ENCODE results near the gene SMIM28.
A peak's percentile ranks its signal among the peaks of the same experiment; 100 is the strongest.

The SMIM28 gene

DNA sequence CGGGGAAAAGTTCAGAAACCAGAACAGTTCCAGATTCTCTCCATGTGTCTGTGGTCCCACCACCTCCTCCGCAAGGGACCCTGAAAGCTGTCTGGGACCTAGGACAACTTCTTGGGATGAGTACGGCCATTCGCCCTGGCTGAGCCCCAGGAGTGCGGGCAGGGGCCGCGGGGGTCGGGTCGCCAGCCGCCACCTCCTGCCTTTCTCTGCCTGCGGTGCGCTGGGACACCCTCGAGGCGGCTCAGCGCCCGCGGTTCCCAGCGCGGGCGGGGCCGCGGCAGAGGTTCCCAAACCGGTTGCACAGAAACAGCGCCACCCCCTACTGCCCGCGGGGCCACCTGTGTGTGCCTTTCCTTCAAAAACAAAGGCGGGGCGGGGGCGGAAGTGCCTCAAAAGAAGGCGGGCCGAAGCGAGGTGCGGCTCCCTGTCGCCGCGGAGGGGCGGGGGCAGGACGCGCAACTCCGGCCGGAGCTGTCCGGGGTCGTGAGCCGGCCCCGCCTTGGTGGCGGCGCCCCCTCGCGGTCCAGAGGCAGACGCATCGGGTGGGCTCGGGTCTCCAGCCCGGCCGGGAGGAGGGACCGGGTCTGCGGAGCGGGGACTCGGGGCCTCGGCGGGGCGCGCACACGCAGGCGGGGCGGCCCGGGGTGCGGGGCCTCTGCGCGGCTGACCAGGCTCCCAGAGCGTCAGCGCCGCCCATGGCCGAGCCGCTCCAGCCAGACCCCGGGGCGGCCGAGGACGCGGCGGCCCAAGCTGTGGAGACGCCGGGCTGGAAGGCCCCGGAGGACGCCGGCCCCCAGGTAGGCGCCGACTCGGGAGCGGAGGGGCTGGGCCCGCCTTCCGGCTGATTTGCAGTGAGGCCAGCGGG is 26.3 kb downstream of the SMIM28 start, which contains the start of gene HEBP2:
TSS of gene HEBP2 (plus strand) at position 423 of the 865 bp plus-strand sequence. CDS start at position 696, 273 bp downstream.
- peak; percentile 82 to 84 for DNase-seq (ENCODE audit: low read depth in 2 of 2)
- peak; percentile 25 for TF ChIP-seq CTCF (IDR thresholded peaks at IDR 0.05; ENCODE audit: low read depth, low read length)
- peak within 1 kb of the TSS; percentile 59 to 78 for H3K4me3 ChIP-seq (replicated peaks in 1 of 2; ENCODE audit: low read depth in 2 of 2, low read length in 2 of 2)

GRCh38 chr6:138404666-138405337 is 27.1 kb downstream of the SMIM28 start:
- TF ChIP-seq CTCF (IDR thresholded peaks at IDR 0.05; ENCODE audit: low read depth, low read length) = no peak
- peak in 1 of 2 donors; percentile 20 for DNase-seq (ENCODE audit: low read depth in 2 of 2)
- peak overlapping the region; percentile 59 to 78 for H3K4me3 ChIP-seq (replicated peaks in 1 of 2; ENCODE audit: low read depth in 2 of 2, low read length in 2 of 2)

DNA sequence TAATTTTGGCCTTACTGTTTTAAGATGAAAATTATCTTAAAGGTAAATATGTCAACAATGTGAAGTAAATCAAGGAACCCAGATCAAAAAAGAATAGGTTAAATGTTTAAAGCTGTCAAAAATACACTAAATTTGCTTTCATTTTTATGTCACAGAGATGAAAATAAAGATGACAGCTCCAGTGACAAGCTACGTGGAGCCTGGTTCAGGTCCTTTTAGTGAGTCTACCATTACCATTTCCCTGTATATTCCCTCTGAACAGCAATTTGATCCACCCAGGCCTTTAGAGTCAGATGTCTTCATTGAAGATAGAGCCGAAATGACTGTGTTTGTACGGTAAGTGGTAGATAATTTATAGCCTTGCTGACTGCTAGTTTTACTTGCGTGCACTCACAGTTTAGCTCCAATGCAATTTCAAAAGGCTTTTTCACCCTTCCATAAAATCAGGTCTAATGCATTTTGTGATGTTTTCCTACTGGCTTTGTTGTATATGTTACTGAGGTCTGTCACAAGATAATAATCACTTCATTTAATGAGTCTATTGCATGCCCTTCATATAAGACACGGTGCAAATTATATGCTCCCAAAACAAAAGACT is 28.2 kb downstream of the SMIM28 start:
- no peak overlapping the region for H3K4me3 ChIP-seq (replicated peaks in 1 of 2; ENCODE audit: low read depth in 2 of 2, low read length in 2 of 2)
- DNase-seq (ENCODE audit: low read depth in 2 of 2) = no peak
- TF ChIP-seq CTCF (IDR thresholded peaks at IDR 0.05; ENCODE audit: low read depth, low read length) = no peak

DNA sequence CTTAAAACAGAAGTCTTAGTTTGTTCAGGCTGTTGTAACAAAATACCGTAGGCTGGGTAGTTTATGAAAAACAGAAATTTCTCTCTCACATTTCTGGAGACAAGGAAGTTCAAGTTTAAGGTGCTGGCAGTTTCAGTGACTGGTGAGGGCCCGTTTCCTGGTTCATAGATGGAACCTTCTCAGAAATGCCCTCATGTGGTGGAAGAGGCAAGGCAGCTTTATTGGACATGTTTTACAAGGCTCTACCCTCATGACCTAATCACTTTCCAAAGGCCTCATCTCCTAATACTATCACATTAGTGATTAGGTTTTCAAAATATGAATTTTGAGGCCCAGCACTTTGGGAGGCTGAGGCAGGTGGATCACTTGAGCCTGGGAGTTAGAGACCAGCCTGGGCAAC is 28.7 kb downstream of the SMIM28 start:
- no peak for TF ChIP-seq CTCF (IDR thresholded peaks at IDR 0.05; ENCODE audit: low read depth, low read length)
- DNase-seq (ENCODE audit: low read depth in 2 of 2) = no peak

DNA sequence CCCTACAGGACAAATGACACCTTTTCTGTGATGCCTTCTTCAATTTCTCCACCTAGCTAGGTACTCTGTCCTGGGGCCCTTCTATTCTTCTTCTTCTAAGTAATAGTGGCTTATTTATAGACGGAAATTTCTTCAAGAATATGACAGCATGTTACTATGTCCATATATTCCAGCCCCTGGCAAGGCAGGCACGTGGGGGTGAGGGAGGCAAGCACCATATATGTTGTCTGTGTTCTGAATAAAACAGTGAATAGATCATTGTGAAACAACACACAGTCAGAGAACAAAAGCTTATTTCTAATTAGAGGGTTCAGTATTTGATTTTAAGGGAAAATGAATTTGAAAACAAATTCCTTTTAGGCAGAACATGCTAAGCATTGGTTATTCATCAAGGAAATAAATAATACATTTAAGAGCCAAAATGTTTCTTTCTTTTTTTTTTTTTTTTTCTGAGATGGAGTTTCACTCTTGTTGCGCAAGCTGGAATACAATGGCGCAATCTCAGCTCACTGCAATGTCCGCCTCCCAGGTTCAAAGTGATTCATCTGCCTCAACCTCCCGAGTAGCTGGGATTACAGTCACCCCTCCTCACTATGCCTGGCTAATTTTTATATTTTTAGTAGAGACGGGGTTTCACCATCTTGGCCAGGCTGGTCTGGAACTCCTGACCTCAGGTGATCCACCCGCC is 32.5 kb downstream of the SMIM28 start:
- no peak overlapping the region for H3K4me3 ChIP-seq (replicated peaks in 1 of 2; ENCODE audit: low read depth in 2 of 2, low read length in 2 of 2)
- TF ChIP-seq CTCF (IDR thresholded peaks at IDR 0.05; ENCODE audit: low read depth, low read length) = no peak
- DNase-seq (ENCODE audit: low read depth in 2 of 2) = peak; percentile 80 to 91

More for the DNA sequence above, 28.7 kb downstream of the SMIM28 start:
- H3K4me3 ChIP-seq (replicated peaks in 1 of 2; ENCODE audit: low read depth in 2 of 2, low read length in 2 of 2) = no peak overlapping the region
